Suprapubic skin (tissue), 4 donors: ENCODE measurements around the gene LCNL1.

Experiments
- CTCF ChIP-seq, 2 donors: fragments of 200-600 bp in 1 of 2; fragments of 450-650 bp in 1 of 2; sonication (generic) in 1 of 2; IDR thresholded peaks; one replicate each; pipeline ENCODE4 v1.5.1; 2016 to 2019; ENCODE audit warnings: antibody characterized with exemption in 2 of 2, mild to moderate bottlenecking in 1 of 2, moderate library complexity in 1 of 2
- EP300 ChIP-seq: sonication (generic); formaldehyde crosslinking; IDR thresholded peaks from one replicate; pipeline ENCODE4 v1.6.1; 2017; ENCODE audit warnings: antibody characterized with exemption
- POLR2AphosphoS5 ChIP-seq, 3 donors: sonication (generic); formaldehyde crosslinking; IDR thresholded peaks; one replicate each; pipeline ENCODE4 v1.6.1; 2017; ENCODE audit warnings: antibody characterized with exemption in 3 of 3

- TF ChIP-seq POLR2AphosphoS5 (IDR thresholded peaks at IDR 0.05): no peak
- no peak for TF ChIP-seq CTCF (IDR thresholded peaks at IDR 0.05)
- no peak for TF ChIP-seq EP300
Observed at GRCh38 chr9:137007816-137008270, 25.1 kb downstream of the LCNL1 start.
